Posterior vena cava (tissue), 2 donors: ENCODE results near the gene MYO5C. TPM values are rescaled to one million over a fixed set of nuclear protein-coding genes. Genes with fewer than 3 reads are reported as not detected.

ENCODE experiments used
- DNase-seq: peaks from one replicate; pipeline ENCODE4 v3.0.0-alpha.2; 2020; ENCODE audit warnings: low spot score
- intact Hi-C, 2 donors: fragments of 100-400 bp; cut with DNase I; formaldehyde crosslinking; loops; one replicate each; pipeline versions ENCODE4 v1.14.1 to v1.14.2; 2022 to 2023
- total RNA-seq, 2 donors: library from RNA; stranded (reverse); fragmentation: NEBNext Ultra II Directional; extraction: Animal tissue kit (Norgen Biotek cat#: 25700); gene quantifications; one replicate each; pipeline ENCODE4 v1.2.1, GENCODE V29; 2021
- donor health status: DM: yes; HTN: yes; CAD: no.
- donor health status: DM: yes; HTN: yes; CAD: no.

MYO5C gene
- total RNA-seq, 2 donors from 2014 or later: 8.6 to 11.1 TPM

GRCh38 chr15:52225230-52225629 is 70.4 kb downstream of the MYO5C start:
- intact Hi-C loops: no loop called here
- DNase-seq: no peak

GRCh38 chr15:52224211-52224610 is 71.4 kb downstream of the MYO5C start:
- intact Hi-C loops: no loop called here
- no peak for DNase-seq

DNA sequence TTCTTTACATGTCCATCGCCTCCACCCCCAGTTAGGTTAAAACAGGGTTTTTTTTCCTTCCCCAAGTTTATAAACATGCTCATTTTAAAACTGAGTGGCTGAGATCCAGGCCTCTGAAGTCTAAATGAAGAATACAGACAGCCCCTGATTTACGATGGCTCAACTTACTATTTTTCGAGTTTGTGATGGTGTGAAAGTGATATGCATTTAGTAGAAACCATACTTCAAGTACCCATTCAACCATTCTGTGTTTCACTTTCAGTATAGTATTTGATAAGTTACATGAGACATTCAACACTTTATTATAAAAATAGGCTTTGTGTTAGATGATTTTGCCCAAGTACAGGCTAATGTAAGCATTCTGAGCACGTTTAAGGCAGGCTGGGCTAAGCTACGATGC is 73.9 kb downstream of the MYO5C start:
- DNase-seq: no peak
- intact Hi-C loops: no loop called here

GRCh38 chr15:52220937-52221660 is 74.5 kb downstream of the MYO5C start:
- DNase-seq: no peak
- intact Hi-C loops: no loop called here

GRCh38 chr15:52220251-52220650 is 75.4 kb downstream of the MYO5C start:
- intact Hi-C loops: no loop called here
- no peak for DNase-seq

DNA sequence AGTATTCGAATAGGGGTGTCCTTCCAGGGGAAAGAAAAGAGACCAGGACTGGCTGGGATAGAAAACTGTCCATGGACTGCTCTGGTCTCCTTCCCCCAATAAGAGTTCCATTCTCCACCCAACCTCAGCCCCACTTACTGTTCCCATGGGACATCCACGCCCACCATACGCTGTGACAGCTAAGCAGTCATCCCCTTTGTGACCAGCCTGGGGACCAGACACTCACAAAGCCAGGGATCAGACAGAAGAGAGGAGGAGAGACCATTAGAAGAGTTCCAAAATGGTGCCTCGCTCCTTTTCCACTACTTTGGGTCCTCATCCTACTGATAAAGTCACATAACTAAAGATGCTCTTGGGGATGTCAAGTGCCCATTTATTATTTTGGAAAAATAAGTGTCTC is 76.8 kb downstream of the MYO5C start:
- intact Hi-C loops: no loop called here
- DNase-seq: no peak

GRCh38 chr15:52218371-52218770 is 77.2 kb downstream of the MYO5C start:
- no peak for DNase-seq
- intact Hi-C loops: no loop called here

DNA sequence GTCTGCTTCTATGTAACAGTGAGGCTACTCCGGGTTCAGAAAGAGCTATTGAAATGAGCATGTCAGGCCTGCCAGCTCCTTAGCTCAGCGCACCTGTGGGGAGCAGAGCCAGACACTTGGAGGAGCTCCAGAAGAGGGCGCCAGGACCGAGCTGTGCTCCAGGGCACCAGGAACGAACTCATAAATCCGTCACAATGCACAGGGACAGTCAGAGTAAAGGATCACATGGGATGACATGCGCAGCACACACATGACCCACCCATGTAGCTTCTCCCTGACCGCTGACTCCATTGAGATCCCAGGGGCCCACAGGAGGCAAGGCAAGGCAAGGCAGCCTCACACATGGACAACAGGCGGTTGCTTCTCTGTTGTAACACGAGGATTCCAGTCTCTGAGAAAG is 78.4 kb downstream of the MYO5C start:
- intact Hi-C loops: no loop called here
- no peak for DNase-seq

DNA sequence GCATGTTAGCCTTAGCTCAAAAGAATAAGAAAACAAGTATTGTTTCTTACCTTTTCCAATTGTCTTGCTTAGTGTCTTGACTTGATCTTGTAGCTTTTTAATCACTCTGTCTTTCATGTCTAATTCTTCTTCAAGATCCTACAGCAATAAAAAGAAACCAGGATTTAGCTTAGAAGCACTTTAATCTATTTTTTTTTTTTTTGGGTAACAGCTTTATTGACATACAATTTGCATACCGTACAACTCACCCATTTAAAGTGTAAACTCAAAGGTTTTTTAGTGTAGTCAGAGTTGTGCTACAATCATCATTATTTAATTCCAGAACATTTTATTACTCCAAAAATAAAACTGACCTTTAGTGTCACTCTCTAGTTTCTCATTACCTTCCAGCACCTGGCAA is 81.1 kb downstream of the MYO5C start:
- intact Hi-C loops: no loop called here

DNA sequence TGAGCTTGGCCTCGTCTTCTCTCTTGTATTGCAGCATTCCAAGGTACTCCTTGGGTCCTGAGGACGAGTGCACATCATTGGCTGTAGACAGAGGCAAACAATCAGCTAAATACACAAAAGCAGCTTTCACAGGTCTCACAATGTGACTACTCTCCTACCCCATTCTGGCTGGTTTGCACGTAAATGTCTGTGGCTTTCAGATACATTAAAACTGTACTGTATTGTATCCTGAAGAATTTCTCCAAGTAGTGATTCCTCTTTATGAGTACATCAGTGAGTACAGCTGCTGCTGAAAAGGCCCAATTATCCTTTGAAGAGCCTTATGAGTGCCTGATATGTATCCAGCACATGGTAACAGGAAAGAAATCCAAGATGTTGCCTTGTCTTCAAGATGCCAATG is 82.4 kb downstream of the MYO5C start:
- intact Hi-C loops: no loop called here
- no peak for DNase-seq

More for the DNA sequence above, 81.1 kb downstream of the MYO5C start:
- DNase-seq: no peak

- intact Hi-C loops: no loop called here
- no peak for DNase-seq
Observed at GRCh38 chr15:52208306-52208946, 87.2 kb downstream of the MYO5C start.

GRCh38 chr15:52207191-52207590 is 88.4 kb downstream of the MYO5C start:
- intact Hi-C loops: no loop called here
- no peak for DNase-seq

DNA sequence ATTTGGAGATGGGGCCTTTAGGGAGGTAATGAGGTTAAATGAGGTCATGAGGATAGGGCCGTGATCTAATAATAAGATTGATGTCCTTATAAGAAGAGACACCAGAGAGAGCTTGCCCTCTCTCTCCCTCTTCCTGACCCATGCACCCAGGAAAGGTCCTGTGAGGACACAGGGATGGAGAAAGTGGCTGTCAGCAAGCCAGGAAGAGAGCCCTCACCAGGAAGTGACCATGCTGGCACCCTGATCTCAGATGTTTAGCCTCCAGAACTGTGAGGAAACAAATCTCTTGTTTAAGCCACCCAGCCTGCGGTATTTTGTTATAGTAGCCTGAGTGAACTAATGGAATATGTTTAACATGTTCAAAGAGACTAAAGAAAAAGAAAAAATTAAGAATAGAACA is 89.2 kb downstream of the MYO5C start:
- intact Hi-C loops: no loop called here
- no peak for DNase-seq

DNA sequence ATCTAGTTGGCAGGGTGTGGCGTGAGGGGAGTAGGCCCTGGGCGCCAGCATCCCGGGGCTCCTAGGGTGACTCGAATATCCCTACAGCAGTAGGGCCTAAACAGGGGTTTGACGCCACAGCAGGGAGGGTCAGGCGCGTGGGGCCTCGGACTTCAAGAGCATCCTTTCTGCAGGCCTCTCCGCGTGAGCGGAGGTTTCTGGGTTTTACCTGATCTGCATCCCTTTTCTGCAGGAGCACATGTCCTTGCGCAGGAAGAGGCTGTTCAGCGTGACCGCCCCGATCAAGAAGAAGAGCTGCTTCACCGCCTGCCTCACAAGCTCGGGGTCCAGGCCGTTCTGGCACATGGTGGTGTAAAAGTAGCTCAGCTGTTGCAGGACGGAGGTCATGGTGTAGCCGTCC is 90.9 kb downstream of the MYO5C start:
- no peak for DNase-seq
- intact Hi-C loops: no loop called here

GRCh38 chr15:52200831-52201365 is 94.7 kb downstream of the MYO5C start:
- intact Hi-C loops: no loop called here
- no peak for DNase-seq

DNA sequence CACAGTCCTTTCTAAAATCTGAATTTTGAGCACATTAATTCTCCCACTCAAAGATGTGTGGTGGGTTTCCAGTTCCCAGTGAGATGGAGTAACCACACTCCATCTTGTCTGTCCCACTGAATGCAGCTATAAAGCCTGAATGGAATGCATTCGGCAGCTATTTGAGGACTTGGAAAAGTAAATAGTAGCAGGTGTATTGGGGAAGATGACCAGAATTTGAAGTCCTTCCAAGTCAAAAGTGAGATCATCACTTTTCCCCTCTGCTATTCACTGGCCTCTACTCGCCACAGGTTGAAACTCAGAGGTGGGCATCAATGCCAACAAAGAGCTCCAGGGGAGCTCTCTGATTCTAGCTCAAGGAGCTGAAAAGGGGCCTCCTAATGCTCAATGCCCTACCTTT is 96.3 kb downstream of the MYO5C start:
- no peak for DNase-seq
- intact Hi-C loops: no loop called here

DNA sequence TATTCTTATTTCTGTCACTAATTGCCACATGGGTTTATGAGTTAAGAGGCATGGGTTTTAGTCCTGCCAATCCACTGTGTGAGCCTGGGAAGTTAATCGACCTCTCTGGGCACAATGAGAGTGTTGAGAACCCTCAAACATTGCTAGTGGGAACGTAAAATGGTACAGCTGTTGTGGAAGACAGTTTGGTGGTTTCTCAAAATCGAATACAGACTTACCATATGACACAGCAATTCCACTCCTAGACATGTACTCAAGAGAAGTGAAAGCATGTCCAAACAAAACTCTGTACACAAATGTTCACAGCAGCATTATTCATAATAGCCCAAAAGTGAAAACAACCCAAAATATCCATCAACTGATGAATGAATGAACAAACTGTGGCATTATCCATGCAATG is 98.7 kb downstream of the MYO5C start:
- DNase-seq: no peak
- intact Hi-C loops: no loop called here

DNA sequence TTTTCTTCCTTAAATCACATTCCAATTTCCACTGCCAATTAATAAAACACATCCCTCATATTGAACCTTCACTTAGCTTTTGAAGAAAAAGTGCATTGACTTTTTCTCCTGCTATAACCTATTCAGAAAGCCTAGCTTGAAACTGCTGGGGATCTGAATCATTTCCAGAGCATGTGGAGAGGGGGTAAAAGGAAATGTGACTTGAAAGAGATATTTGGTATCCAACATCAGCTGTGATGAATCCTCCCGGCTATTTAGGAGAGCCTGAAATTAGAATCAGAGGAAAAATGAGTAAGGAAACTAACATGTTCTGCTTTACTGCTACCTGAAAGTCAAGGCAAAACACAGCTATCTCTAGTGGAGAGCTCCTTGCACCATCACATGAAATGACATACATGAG is 101.8 kb downstream of the MYO5C start:
- DNase-seq: no peak
- intact Hi-C loops: no loop called here

DNA sequence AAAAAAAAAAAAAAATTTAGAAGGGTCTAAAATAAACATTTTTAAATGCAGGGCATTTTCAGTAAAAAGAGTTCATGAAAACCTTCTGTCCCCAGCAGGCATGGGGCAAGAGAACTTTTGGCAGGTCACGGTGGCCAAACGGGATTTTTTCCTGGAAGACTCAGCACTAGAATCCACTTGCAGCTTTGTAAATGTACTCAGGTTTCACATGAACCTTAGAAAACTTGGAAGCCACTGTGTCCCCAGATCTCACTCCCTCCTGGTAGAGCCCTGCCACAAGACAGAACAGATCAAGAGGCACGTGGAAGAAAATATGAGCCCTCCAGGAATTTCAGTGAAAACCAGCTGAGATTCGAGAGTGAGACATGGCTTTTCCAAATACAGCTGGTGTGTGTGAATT is 102.3 kb downstream of the MYO5C start:
- no peak for DNase-seq
- intact Hi-C loops: no loop called here

- DNase-seq: no peak
- intact Hi-C loops: no loop called here
Observed at GRCh38 chr15:52191207-52191606, 104.4 kb downstream of the MYO5C start, which contains the start of gene GNB5. GNB5 (minus strand) TSS chr15:52191392; CDS start chr15:52184676, 6,716 bp downstream.
